ENCODE data around the gene LRRC41.
"Not testable (repeated sequence)": the region's sequence is repeated elsewhere in the genome, so short reads cannot be mapped to it uniquely, and the experiment has no call there.

LRRC41 gene

DNA sequence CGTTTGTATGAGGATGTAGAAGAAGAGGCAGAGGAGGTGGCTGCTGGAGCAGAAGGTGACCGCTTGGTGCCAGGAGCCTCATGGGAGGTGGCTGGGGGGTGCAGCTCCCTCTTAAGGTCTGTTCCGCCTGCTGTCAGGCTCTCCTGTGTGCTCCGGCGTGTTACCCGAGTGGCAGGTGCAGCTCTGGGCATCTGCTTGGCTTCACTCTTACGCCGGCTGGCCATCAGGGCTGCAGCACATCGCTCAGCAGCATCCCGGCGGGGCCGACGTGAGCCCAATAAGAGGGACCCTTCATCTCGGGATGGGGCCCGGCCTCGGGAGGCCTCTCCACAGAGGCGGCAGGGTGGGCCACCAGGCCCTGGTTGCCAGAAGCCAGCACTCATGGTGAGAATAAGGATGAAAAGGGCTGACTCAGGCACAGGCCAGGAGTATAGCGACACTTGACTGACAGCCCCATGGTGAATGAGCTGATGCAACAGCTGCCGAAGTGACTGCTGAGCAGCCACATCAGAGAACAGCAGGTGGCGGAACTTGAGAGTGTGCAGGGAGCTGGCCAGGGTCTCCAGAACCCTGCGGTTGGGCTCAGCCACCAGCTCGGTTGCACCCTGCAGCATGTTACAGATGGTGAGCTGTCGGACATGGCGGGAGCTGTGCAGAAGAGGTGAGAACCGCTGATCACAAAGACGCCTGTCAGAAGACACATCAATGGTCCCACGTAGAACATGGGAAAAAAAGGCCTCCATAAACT lies 17.5 kb downstream of the LRRC41 start:
- peak; percentile 92 for DNase-seq

DNA sequence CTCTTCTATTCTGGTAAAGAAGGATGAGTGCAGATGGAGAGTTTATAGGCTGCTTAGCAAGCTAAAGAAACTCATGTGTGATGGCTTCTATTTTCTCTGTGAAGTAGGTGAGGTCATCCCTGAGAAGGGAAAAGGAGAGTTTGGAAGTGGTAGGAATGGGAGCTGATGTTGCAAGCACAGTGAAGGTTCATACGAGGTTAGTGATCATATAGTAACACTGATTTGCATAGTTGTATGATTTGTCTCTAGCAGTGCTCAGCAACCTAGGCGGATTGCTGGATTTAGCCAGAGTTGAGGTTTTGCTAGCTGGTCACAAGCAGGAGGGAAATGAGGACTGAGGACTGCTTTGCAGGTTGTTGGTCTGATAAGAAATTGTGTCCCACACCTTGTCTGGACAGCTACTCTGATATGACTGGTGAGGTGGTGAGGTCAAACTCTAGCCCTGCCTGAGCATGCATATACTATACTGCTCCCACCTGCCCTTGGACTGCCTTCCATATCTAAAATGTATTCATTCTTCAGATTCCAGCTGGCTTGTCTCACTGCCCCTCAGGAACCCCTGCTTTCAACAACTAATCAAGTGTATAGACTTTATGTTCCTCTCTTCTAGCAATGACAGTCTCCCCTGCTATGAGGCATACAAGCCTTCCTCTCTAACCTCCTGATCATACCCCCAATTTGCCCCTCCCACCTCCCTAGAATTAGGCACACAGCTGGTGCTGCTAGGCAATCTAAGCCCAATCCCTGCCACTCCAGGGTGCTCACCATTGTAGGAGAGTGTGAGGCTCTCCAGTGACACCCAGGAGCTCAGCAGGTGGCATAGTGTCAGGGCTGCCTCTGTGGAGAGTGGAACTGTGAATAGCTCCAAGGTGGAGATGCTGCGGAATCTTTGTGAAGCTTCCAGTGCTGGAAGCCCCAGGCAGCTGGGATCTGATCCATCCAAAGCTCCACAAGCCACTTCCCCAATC lies 18.5 kb downstream of the LRRC41 start:
- peak; percentile 5 for DNase-seq

DNA sequence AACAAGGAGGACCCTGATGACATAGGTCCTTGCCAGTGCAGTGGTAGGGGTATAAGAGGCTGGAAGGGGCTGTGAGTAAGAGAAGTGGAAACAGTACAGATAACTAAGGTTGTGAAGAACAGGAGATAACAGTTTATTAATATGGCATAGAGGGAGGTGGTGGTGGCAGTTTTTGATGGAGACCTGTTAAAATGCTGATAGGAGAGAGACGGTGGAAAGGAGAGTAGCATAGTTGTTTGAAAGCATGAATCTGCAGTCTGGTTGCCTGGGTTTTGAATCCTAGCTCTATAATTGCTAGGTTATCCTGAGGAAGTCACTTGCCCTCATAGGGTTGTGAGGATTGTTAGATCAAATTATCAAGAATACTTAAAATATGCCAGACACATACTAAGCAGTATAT lies 19.4 kb downstream of the LRRC41 start:
- no peak for DNase-seq

DNA sequence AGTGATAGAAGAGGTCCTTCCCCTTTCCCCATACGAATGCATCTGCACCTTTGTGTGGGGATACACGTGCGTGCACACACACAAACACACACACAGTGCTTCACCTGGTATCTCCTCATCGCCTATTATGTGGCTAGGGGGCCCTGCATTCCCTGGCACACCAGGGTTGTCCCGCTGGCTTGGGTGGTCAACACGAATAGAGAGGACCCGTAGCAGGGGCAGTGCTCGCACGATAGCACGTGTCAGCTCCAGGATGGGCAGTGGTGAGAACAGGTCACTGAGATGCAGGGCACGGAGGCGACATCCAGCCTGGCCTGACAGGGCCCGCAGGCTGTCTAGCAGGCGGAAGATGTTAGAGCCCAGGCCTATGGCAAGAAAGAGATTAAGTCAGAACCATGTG lies 22.4 kb downstream of the LRRC41 start:
- DNase-seq, result no peak

DNA sequence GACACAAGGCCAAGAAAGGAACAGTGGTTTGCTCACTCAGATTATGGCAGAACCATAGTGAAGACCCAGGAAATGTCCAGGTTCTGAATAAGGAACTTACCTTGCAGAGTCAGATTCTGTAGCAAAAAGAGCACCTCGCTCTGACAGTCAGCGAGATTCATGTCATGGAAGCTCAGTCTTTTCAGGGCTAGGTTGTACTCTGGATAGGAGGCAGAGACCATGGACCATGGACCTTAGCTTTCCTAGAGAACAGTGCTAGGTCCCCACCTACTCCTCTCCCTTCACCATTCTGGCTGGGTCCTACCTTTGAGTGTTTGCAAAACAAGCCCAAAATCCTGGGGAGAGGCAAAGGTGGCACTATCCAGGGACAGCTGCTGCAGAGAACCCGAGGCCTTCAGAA lies 23.3 kb downstream of the LRRC41 start:
- DNase-seq, result no peak

DNA sequence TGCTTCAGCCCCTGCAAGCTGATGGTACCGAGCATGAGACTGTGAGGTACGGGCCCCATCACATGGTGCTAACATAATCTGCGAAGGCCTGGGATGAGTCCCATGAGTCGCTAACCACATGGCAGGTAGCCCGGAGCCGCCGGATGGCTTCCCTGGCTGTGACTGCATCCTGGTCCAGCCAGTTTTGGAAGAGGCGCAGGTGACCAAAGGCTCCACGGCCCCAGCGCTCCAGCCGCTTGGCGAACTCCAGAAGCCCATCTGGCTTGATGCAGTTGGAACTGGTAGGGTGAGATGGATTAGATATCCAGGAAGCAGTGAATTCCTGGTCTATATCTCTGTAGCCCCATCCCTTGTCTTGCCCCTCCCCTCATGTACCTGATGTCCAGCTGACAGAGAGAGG lies 24.6 kb downstream of the LRRC41 start:
- DNase-seq, result no peak

DNA sequence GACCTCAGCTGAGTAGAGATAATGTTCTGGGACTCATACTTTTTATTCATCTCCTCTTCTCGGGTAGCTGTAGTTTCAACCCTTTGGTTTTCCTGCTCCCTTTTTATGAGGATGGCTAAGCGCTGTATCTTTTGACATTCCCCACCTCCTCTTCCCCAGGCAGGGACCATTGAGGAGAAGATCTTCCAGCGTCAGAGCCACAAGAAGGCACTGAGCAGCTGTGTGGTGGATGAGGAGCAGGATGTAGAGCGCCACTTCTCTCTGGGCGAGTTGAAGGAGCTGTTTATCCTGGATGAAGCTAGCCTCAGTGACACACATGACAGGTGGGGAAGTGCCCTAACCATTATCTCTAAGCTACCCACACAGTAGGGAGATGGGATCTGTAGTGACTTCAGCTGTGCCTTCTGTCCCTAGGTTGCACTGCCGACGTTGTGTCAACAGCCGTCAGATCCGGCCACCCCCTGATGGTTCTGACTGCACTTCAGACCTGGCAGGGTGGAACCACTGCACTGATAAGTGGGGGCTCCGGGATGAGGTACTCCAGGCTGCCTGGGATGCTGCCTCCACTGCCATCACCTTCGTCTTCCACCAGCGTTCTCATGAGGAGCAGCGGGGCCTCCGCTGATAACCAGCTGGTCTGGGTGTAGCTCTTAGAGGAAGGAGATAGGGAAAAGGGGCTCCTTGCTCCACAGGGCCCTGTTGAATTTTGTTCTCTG lies 25.6 kb downstream of the LRRC41 start:
- DNase-seq, result no peak

DNA sequence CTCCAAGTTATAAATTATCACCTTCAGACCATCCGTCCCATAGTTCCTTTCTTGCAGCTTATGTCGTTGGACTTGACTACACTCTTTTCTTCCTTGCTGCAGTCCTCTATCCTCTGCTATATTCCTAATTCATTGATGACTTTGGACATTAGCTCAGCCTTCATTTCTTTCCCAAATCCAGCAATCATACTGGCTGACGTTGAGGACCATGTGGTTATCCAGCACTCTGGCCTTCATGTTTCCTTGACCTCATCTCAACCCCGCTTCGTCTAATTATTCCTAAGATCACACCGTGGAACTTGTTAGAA lies 28.4 kb downstream of the LRRC41 start:
- DNase-seq, result no peak

DNA sequence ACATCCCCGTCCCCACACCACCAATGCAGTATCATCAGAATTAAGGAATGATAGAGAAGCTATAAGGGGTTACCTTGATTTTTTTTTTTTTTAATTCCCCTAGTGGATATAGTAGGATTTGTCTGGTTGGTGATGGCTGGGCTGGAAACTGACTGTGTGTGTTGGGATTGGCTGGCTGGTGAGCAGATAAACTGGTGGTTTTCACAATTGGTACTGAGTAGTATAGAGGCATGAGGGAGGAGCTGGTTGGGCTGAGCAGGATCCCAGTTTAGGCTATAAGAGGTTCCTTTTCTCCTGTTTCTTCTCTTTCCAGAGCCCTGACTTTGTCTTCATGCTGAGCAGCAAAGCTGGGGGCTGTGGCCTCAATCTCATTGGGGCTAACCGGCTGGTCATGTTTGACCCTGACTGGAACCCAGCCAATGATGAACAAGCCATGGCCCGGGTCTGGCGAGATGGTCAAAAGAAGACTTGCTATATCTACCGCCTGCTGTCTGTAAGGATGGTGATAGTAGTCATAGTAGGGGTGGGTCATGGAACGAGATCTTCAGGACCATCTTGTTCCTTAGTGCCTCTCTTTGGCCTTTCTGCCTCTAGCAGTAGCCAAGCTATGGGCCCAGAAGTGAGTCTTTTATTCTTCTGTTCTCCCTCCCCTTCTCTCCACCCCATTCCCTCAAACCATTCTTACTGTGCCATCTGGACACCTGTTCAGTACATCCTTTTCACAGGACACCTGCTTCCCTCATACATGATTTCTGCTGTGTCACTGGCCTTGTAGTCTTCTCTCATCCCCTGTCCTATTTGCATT lies 29.0 kb downstream of the LRRC41 start:
- no peak for DNase-seq

DNA sequence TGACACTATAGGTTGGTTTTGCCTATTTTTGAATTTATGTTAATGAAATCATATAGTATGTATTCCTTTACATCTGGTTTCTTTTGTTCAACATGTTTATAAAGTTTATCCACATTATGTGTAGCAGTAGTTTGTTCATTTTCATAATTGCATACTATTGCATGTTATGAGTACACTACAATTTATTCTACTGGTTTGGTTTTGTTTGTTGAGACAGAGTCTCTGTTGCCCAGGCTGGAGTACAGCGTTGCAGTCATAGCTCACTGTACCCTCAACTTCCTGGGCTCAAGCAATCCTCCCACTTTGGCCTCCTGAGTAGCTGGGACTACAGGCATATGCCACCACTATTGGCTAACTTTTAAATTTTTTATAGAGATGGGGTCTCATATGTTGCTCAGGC lies 34.8 kb downstream of the LRRC41 start:
- DNase-seq, result no peak

DNA sequence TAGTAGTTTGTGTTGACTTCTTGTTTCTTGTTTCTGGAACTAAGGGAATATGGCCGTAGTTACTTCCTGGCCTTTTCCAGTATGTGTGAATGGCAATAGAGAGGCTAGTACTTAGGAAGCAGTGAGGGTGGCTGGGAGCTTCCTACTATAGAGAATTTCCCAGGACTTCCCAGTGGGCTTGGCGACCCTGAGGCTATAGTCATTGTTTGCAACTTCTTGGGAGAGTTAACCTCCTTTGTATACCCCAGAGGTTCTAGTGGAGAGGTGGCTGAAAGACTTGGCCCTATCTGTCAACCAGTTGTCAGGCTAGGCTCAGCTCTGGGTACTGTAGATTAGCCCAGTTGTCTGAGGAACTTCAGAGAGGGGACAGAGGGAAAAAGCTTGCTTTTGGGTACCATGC lies 40.3 kb downstream of the LRRC41 start:
- no peak for DNase-seq

DNA sequence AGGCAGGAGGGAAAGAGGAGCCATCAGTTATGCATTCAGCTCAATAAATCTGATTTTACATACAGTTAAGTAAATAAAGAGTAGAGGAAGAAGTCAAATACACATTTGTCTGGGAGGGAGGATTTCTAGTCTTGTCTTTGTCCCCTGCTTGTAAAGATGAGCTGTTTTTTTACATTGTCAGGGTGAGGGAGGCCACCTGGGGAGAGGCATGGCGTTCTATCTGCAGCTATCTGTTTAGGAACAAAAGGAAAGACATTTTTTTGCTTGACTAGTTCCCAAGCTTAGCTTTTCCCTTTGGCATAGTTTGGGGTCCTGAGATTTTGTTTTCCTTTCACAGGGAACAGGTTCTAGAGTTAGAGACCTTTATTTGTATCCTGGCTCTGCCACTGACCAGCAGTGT lies 40.9 kb downstream of the LRRC41 start:
- DNase-seq, result no peak

DNA sequence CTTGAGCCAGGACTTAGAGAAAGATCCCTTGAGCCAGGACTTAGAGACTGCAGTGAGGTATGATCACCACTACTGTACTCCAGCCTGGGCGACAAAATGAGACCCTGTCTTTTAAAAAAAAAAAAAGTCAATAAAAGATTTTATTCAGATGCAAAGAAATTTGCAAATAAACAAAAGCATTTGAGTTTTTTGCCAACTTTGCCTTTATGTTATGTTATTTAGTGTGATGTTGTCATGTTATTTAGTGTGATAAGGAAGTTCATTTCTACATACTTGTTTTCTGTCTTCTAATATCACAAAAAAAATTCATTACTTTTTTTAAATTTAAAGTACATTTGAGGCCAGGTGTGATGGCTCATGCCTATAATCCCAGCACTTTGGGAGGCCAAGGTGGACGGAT lies 46.9 kb downstream of the LRRC41 start:
- DNase-seq, result no peak

DNA sequence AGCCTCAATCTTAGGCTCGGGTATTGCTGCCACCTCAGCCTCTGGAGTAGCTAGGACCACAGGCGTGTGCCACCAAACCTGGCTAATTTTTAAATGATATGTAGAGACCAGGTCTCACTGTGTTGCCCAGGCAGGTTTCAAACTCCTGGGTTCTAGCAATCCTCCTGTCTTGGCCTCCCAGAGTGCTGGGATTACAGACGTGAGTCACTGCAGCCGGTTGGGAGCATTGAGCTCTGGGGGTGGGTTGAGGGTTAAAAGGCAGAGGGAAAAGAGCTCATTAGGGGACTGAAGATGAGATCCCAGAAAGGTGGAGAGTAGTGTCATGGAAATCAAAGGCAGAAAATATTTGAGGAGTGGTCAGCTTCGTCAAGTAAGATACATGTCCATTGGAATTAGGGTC lies 48.7 kb downstream of the LRRC41 start:
- DNase-seq, result no peak

DNA sequence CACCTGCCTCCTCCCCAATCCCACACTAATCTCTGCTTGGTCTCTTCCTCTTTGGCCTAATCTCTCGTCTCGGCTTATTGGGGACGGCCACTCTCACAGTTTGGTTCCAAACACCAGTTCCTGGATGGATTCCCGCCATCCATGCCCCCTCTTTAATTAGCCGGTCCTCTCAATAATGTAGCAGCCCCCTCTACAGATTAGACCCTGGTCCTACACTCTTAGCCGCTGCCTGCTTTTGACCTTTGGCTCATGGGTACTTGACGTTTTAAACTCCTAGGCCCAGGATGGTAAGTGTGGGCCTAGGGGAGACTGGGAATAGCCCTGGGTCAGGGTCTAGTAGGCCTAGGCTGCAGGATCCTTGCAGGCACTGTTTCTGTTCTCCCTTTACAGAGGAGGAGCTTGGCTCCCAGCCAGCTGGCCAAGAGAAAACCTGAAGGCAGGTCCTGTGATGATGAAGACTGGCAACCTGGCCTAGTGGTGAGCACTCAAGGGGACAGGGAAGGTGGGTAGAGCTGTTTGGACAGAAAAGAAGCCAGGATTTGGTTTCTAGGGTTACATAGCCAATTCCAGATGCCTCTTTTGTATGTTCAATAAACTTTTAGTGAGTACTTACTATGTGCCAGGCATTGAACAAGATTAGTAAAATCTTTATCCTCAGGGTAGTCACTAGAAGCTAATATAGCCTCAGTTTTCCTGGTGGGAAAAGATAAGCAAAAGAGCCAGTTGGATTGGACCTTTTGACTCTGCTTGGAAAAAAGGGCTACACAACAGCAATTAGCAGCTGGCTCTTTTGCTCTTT lies 55.1 kb downstream of the LRRC41 start:
- DNase-seq, result peak; percentile 53

DNA sequence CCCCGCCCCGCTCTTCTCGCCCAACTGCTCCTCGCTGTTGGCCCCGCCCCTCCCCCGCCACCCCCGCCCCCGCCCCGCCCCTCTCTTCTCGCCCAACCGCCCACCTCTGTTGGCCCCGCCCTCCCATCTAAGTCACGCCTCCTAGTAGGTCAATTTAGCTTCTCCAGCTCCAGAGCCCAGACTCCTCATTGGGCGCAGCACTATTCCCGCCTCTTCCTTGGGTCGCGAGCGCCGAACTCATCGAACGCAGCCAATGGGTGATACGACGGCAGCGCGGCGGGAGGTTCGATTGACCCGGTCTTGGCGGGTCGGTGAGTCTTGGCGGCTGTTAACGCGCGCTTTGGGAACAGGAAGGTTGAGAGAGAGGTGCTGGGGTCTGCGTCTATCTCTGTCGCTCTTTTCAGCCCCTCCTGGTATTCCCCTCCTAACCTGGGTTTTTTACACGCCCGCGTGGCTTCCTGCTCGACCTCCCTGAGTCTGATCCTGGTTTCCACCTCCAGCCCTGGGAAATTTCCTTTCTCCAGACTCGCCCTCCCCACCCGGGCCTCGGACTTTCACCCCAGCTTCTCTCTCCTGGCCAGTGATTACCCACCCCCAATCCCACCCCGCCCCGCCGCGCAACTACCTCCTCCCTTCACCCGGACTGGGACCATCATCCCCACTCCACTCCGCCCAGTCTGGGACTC lies 55.8 kb downstream of the LRRC41 start, which contains the start of gene RAD54L:
TSS of gene RAD54L (plus strand) at position 328 of the 686 bp plus-strand sequence. CDS start 643 bp downstream, outside the sequence.
- DNase-seq, result peak; percentile 98

DNA sequence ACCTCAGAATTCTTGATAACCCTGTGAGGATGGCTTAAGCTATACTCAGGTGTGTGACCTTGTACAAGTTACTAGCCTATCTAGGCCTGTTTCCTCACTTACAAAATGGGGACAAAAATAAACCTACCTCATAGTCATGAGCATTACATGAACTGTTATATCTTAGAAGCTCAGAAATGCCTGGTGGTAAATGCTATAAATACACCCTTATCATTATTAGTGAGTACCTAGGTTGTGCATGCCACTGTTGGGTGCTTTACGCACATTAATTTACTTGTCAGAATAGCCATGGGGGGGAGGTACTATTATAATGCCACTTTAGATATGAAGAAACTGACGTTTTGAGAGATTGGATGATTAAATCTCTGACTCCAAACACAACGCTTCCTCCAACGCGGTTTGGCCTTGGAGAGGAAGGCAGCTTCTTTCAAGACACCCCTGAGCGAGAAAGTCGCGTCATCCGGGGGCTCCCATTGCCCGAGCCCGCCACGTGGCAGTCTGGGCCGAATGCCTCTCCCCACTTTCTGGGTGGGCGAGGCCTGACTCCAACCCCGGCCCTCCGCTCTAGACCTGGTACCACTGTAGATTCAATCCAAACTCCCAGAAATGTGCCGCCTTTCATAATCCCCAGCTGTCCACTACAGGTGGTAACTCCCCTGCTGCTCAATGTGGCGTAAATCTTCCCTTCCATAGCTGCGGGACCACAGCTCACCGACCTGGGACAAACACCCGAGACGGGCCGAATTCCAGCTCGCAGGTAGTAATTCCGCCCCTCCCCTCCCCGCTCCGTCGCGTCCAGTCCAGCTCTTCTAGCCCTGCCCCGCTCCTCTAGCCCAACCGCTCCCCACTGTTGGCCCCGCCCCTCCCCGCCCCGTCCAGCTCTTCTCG lies 56.6 kb downstream of the LRRC41 start:
- DNase-seq, result no peak

DNA sequence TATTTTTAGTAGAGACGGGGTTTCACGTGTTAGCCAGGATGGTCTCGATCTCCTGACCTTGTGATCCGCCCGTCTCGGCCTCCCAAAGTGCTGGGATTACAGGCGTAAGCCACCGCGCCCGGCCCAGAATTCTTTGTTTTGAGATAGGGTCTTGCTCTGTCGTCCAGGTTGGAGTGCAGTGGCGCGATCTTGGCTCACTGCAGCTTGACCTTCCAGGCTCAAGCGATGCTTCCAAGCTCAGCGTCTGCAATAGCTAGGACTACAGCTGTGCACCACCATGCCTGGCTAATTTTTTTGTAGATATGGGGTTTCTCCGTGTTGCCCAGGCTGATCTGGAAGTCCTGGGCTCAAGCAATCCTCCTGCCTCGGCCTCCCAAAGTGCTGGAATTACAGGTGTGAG lies 57.3 kb downstream of the LRRC41 start:
- not testable (repeated sequence) for DNase-seq

DNA sequence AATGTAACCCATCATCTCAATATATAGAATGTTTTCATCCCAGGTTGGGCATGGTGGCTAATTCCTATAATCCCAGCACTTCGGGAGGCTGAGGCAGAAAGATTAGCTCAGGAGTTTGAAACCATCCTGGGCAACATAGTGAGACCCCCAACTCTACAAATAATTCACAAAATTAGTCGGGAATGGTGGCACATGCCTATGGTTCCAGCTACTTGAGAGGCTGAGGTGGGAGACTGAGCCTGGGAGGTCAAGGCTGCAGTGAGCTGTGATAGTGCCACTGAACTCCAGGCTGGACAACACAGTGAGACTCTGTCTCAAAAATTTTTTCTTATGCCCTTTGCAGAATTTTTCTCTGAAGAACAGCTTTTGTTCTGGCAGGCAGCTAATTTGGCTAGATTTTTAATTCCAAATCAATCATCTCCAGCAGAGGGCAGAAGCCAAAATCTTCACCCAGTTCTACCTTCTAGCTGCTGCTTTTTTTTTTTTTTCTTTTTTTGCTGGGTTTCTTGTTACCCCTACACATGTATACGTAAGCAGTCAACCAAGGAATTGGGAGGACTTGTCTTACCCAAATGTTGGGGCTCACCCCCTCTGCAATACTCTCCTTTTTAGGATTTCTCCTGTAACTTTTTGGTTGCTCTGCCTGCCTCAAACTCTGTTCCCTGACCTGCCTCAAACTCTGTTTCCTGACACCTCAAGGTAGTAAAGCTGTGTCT lies 58.6 kb downstream of the LRRC41 start:
- DNase-seq, result peak; percentile 58
